HepG2 (cell line): Measurements from ENCODE around the gene ASCC3. TPM values are rescaled to one million over a fixed set of nuclear protein-coding genes. Genes with fewer than 3 reads are reported as not detected.

Source experiments
- ATAC-seq: fragments of 200-7000 bp; cut with Tn5 transposase; 3 replicates; pipeline ENCODE4 v1.9.1; 2020; ENCODE audit warnings: mild to moderate bottlenecking, moderate library complexity
- BruUV-seq: library from RNA; stranded (reverse); fragments of 400-500 nt; replicated peaks from 2 replicates; lab custom pipeline; 2021; lab: Mats Ljungman, UMichigan
- CTCF ChIA-PET: fragments of 300-600 bp; formaldehyde crosslinking; extraction: SDS; loops from one replicate; lab custom pipeline; 2021; ENCODE audit warnings: low total read pairs, inconsistent platforms, low intra/inter-chr PET ratio; lab: Yijun Ruan, JAX
- POLR2A ChIA-PET: fragments of 350-600 bp; sonication (Branson Sonifier 250); formaldehyde crosslinking; loops from one replicate; lab custom pipeline; 2020; ENCODE audit warnings: antibody characterized with exemption, inconsistent platforms; lab: Yijun Ruan, JAX
- DNase-seq: peaks from one replicate; pipeline ENCODE4 v3.0.0-alpha.2; 2015; ENCODE audit warnings: low spot score
- FAIRE-seq: peaks from 3 replicates; lab custom pipeline; 2011; peaks lifted over from hg19 to GRCh38; lab: Jason Lieb, UNC
- H2AFZ ChIP-seq: one replicate; pipeline ENCODE4 v1.6.1; 2011; ENCODE audit warnings: low read length, inconsistent platforms
- H3K27ac ChIP-seq: fragments of 300-600 bp; 3 replicates; pipeline ENCODE4 v1.8.0; 2011; ENCODE audit warnings: mixed run types, mild to moderate bottlenecking, mixed read lengths, low read length, inconsistent platforms; ENCODE audit not compliant: insufficient read depth; ENCODE audit errors: extremely low read length
- H3K27me3 ChIP-seq, 2 experiments: fragments of 200-600 bp in 1 of 2; 2 replicates in 1 of 2; 3 replicates in 1 of 2; pipeline versions ENCODE4 v1.6.0 to v1.8.0; 2011; ENCODE audit warnings: low read length in 2 of 2, mild to moderate bottlenecking in 2 of 2, moderate library complexity in 2 of 2, inconsistent platforms in 1 of 2; ENCODE audit not compliant: insufficient read depth in 2 of 2, control insufficient read depth in 1 of 2
- H3K36me3 ChIP-seq, 2 experiments: fragments of 200-600 bp in 1 of 2; replicated peaks in 1 of 2; 2 replicates in 1 of 2; 3 replicates in 1 of 2; pipeline versions ENCODE4 v1.5.1 to v1.8.0; 2011; ENCODE audit warnings: low read length in 2 of 2, inconsistent platforms in 1 of 2; ENCODE audit not compliant: insufficient read depth in 2 of 2, control insufficient read depth in 1 of 2
- H3K4me1 ChIP-seq: 2 replicates; pipeline ENCODE4 v1.5.1; 2012; ENCODE audit warnings: low read length, inconsistent platforms; ENCODE audit not compliant: insufficient read depth
- H3K4me2 ChIP-seq: 2 replicates; pipeline ENCODE4 v1.6.0; 2011; ENCODE audit warnings: low read depth, low read length, inconsistent platforms
- H3K4me3 ChIP-seq, 3 experiments: fragments of 200-600 bp in 1 of 3; sonication (generic), shearing (Covaris generic) in 1 of 3; replicated peaks in 1 of 3; 2 replicates each; pipeline ENCODE4 v1.5.1; 2011 to 2016; ENCODE audit warnings: low read length in 3 of 3, inconsistent platforms in 2 of 3, low read depth in 2 of 3, mild to moderate bottlenecking in 2 of 3, control low read depth in 1 of 3, mixed read lengths in 1 of 3; ENCODE audit not compliant: insufficient read depth in 1 of 3
- H3K79me2 ChIP-seq: one replicate; pipeline ENCODE4 v1.6.1; 2011; ENCODE audit warnings: low read length, inconsistent platforms; ENCODE audit not compliant: insufficient read depth
- H3K9ac ChIP-seq: 2 replicates; pipeline ENCODE4 v1.6.0; 2011; ENCODE audit warnings: mild to moderate bottlenecking, low read depth, low read length, inconsistent platforms; ENCODE audit not compliant: insufficient read depth
- H3K9me3 ChIP-seq: 2 replicates; pipeline ENCODE4 v1.5.1; 2012; ENCODE audit warnings: mild to moderate bottlenecking, low read length
- H4K20me1 ChIP-seq: 2 replicates; pipeline ENCODE4 v1.6.0; 2011; ENCODE audit warnings: inconsistent platforms, mild to moderate bottlenecking, low read length, moderate library complexity; ENCODE audit not compliant: insufficient read depth
- CREM ChIP-seq, 2 experiments: sonication (generic) in 1 of 2; formaldehyde crosslinking in 1 of 2; IDR thresholded peaks; 2 replicates each; pipeline versions ENCODE4 v1.4.0 to v1.6.1; 2016 to 2020; ENCODE audit warnings: antibody characterized with exemption in 1 of 2, mild to moderate bottlenecking in 1 of 2, missing genetic modification reagents in 1 of 2
- HNF4G ChIP-seq, 2 experiments: sonication (generic) in 1 of 2; formaldehyde crosslinking in 1 of 2; IDR thresholded peaks; 2 replicates each; pipeline versions ENCODE4 v1.4.0 to v1.6.1; 2011 to 2020; ENCODE audit warnings: borderline replicate concordance in 2 of 2, low read depth in 2 of 2, mild to moderate bottlenecking in 2 of 2, low read length in 1 of 2, missing genetic modification reagents in 1 of 2, moderate library complexity in 1 of 2
- MAFF ChIP-seq: IDR thresholded peaks from 2 replicates; pipeline ENCODE4 v1.6.1; 2011; ENCODE audit warnings: low read depth, low read length, improper control_type of control experiment
- MTA1 ChIP-seq: sonication (generic); formaldehyde crosslinking; IDR thresholded peaks from 2 replicates; pipeline ENCODE4 v1.4.0; 2020; ENCODE audit warnings: missing genetic modification reagents, mild to moderate bottlenecking, borderline replicate concordance
- RBFOX2 ChIP-seq: fragments of 200-400 bp; formaldehyde crosslinking; IDR thresholded peaks from 2 replicates; pipeline ENCODE4 v1.6.1; 2017; ENCODE audit warnings: low read depth, mild to moderate bottlenecking, low read length
- TCF7L2 ChIP-seq: IDR thresholded peaks from 2 replicates; pipeline ENCODE4 v1.6.1; 2011; ENCODE audit warnings: mild to moderate bottlenecking, low read depth, low read length, moderate library complexity
- ZBTB38 ChIP-seq: sonication (generic); formaldehyde crosslinking; IDR thresholded peaks from 2 replicates; pipeline ENCODE4 v1.5.1; 2020; ENCODE audit warnings: mild to moderate bottlenecking, missing genetic modification reagents
- ZFP36 ChIP-seq: fragments of 150-350 bp; IDR thresholded peaks from 2 replicates; pipeline ENCODE4 v1.6.1; 2018; ENCODE audit warnings: borderline replicate concordance, low read length, low read depth; ENCODE audit not compliant: partially characterized antibody
- ZNF501 ChIP-seq: sonication (generic); formaldehyde crosslinking; IDR thresholded peaks from 2 replicates; pipeline ENCODE4 v1.5.1; 2020; ENCODE audit warnings: mild to moderate bottlenecking, moderate library complexity, missing genetic modification reagents
- ZNF761 ChIP-seq: sonication (generic); formaldehyde crosslinking; conservative IDR thresholded peaks from 2 replicates; pipeline ENCODE4 v1.4.0; 2020; ENCODE audit warnings: mild to moderate bottlenecking, missing genetic modification reagents
- WGBS: methylation state at CpG from one replicate; pipeline ENCODE4 v1.1.6; 2017; ENCODE audit warnings: low lambda C conversion rate; 5-methylcytosine and 5-hydroxymethylcytosine counted together
- in situ Hi-C: cut with HindIII; loops from 2 replicates; pipeline ENCODE4 v1.10.0; 2017; ENCODE audit warnings: low pct_unique_long_range_greater_than_20kb; ENCODE audit not compliant: extremely low pct_ligation_motif_present
- intact Hi-C: fragments of 100-400 bp; cut with micrococcal nuclease; formaldehyde crosslinking; loops from one replicate; pipeline ENCODE4 v1.10.0; 2022; ENCODE audit not compliant: unreplicated experiment
- polyA plus RNA-seq, 8 experiments: library from polyadenylated mRNA; depleted of rRNA in 3 of 8; stranded (reverse) in 7 of 8; unstranded in 1 of 8; fragments of >200 nt; fragmentation: Illumina TruSeq in 4 of 8; extraction: Trizol in 4 of 8; gene quantifications; 2 replicates each; pipeline versions ENCODE4 v1.2.1 to v1.2.3, GENCODE V29; 2011 to 2016; ENCODE audit warnings: low read depth in 4 of 8, missing spikeins in 1 of 8, mixed read lengths in 1 of 8; ENCODE audit not compliant: insufficient read depth in 1 of 8
- total RNA-seq, 5 experiments: library from RNA; depleted of rRNA; stranded (reverse); fragments of >200 nt; fragmentation: Illumina TruSeq; extraction: Trizol; gene quantifications; 2 replicates each; pipeline ENCODE4 v1.2.3, GENCODE V29; 2016; ENCODE audit warnings: low read depth in 1 of 5
- TF ChIP-seq, protein P1 (sequence below): sonication (generic); formaldehyde crosslinking; IDR thresholded peaks from 2 replicates; pipeline ENCODE4 v1.4.0; 2020; ENCODE audit warnings: mild to moderate bottlenecking, low read depth, missing genetic modification reagents
- TF ChIP-seq, protein P2 (sequence below): sonication (generic); formaldehyde crosslinking; IDR thresholded peaks from 2 replicates; pipeline ENCODE4 v1.4.0; 2020; ENCODE audit warnings: missing genetic modification reagents, borderline replicate concordance
- TF ChIP-seq, protein P3 (sequence below): sonication (generic); formaldehyde crosslinking; IDR thresholded peaks from 2 replicates; pipeline ENCODE4 v1.4.0; 2020; ENCODE audit warnings: missing genetic modification reagents
- TF ChIP-seq, protein P4 (sequence below): IDR thresholded peaks from 2 replicates; pipeline ENCODE4 v1.6.1; 2016; ENCODE audit warnings: low read depth, control low read depth

The ASCC3 gene
- total and polyA plus RNA-seq, 2 of the 13 experiments (the other 11 are each of a cell fraction or from before 2014, with no cell fraction given) = 23.1 to 55.7 TPM

DNA sequence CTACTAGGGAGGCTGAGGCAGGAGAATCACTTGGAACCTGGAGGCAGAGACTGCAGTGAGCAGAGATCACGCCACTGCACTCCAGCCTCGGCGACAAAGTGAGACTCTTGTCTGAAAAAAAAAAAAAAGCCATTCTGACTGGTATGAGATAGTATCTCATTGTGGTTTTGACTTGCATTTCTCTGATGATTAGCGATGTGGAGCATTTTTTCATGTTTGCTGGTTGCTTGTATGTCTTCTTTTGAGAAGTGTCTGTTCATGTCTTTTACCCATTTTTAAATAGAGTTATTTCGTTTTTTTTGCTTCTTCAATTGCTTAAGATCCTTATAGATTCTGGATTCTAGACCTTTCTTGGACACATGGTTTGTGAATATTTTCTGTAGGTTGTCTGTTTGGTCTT lies 312.9 kb downstream of the ASCC3 start:
- no peak overlapping the region for H2AFZ ChIP-seq
- DNase-seq (no peak), ATAC-seq (no peak), FAIRE-seq (no peak)
- CTCF ChIA-PET = no interaction called here
- no peaks in the 10 kb centered on the region for H4K20me1 ChIP-seq
- no peaks in the 10 kb centered on the region for H3K79me2 ChIP-seq
- no peaks in the 10 kb centered on the region for H3K9me3 ChIP-seq
- in situ Hi-C loops (no loop called here), intact Hi-C loops (no loop called here)
- no peaks in the 10 kb centered on the region for H3K27me3 ChIP-seq
- no peak overlapping the region for H3K4me3 ChIP-seq
- no peaks in the 10 kb centered on the region for H3K4me1 ChIP-seq
- WGBS = 98% methylated on average over 5 of the region's 5 CpGs
- POLR2A ChIA-PET = no interaction called here
- H3K36me3 ChIP-seq = no peaks in the 10 kb centered on the region; a peak in 2 of 5 replicates
- H3K27ac ChIP-seq = no peak overlapping the region
- no peak overlapping the region for H3K4me2 ChIP-seq
- TF ChIP-seq CREM (IDR thresholded peaks at IDR 0.05) = no peak
- no peak for TF ChIP-seq CREM (CRISPR knock-in tag; IDR thresholded peaks at IDR 0.05)
- TF ChIP-seq MAFF = no peak
- TF ChIP-seq RBFOX2 = no peak
- no peak for TF ChIP-seq ZBTB38 (CRISPR knock-in tag)
- TF ChIP-seq MTA1 (CRISPR knock-in tag) = no peak
- no peak for TF ChIP-seq ZNF761 (CRISPR knock-in tag)
- no peak for TF ChIP-seq ZNF501 (CRISPR knock-in tag)
- no peak for TF ChIP-seq ZFP36
- no peak for TF ChIP-seq HNF4G (IDR thresholded peaks at IDR 0.05; ENCODE audit: borderline replicate concordance, low read depth, low read length)
- no peak for TF ChIP-seq HNF4G (CRISPR knock-in tag; IDR thresholded peaks at IDR 0.05; ENCODE audit: borderline replicate concordance, low read depth)
- TF ChIP-seq, protein P1, sequence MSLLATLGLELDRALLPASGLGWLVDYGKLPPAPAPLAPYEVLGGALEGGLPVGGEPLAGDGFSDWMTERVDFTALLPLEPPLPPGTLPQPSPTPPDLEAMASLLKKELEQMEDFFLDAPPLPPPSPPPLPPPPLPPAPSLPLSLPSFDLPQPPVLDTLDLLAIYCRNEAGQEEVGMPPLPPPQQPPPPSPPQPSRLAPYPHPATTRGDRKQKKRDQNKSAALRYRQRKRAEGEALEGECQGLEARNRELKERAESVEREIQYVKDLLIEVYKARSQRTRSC (CRISPR knock-in tag) = no peak
- TF ChIP-seq TCF7L2 = no peak
- TF ChIP-seq, protein P2, sequence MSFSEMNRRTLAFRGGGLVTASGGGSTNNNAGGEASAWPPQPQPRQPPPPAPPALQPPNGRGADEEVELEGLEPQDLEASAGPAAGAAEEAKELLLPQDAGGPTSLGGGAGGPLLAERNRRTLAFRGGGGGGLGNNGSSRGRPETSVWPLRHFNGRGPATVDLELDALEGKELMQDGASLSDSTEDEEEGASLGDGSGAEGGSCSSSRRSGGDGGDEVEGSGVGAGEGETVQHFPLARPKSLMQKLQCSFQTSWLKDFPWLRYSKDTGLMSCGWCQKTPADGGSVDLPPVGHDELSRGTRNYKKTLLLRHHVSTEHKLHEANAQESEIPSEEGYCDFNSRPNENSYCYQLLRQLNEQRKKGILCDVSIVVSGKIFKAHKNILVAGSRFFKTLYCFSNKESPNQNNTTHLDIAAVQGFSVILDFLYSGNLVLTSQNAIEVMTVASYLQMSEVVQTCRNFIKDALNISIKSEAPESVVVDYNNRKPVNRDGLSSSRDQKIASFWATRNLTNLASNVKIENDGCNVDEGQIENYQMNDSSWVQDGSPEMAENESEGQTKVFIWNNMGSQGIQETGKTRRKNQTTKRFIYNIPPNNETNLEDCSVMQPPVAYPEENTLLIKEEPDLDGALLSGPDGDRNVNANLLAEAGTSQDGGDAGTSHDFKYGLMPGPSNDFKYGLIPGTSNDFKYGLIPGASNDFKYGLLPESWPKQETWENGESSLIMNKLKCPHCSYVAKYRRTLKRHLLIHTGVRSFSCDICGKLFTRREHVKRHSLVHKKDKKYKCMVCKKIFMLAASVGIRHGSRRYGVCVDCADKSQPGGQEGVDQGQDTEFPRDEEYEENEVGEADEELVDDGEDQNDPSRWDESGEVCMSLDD (CRISPR knock-in tag) = no peak
- TF ChIP-seq, protein P3, sequence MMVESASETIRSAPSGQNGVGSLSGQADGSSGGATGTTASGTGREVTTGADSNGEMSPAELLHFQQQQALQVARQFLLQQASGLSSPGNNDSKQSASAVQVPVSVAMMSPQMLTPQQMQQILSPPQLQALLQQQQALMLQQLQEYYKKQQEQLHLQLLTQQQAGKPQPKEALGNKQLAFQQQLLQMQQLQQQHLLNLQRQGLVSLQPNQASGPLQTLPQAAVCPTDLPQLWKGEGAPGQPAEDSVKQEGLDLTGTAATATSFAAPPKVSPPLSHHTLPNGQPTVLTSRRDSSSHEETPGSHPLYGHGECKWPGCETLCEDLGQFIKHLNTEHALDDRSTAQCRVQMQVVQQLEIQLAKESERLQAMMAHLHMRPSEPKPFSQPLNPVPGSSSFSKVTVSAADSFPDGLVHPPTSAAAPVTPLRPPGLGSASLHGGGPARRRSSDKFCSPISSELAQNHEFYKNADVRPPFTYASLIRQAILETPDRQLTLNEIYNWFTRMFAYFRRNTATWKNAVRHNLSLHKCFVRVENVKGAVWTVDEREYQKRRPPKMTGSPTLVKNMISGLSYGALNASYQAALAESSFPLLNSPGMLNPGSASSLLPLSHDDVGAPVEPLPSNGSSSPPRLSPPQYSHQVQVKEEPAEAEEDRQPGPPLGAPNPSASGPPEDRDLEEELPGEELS = no peak
- TF ChIP-seq, protein P4, sequence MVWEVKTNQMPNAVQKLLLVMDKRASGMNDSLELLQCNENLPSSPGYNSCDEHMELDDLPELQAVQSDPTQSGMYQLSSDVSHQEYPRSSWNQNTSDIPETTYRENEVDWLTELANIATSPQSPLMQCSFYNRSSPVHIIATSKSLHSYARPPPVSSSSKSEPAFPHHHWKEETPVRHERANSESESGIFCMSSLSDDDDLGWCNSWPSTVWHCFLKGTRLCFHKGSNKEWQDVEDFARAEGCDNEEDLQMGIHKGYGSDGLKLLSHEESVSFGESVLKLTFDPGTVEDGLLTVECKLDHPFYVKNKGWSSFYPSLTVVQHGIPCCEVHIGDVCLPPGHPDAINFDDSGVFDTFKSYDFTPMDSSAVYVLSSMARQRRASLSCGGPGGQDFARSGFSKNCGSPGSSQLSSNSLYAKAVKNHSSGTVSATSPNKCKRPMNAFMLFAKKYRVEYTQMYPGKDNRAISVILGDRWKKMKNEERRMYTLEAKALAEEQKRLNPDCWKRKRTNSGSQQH = no peak
- no peak overlapping the region for H3K9ac ChIP-seq
- BruUV-seq = no TSS peak
